HFF-Myc (cell line): ENCODE data around the gene AGAP2.

ENCODE experiments used
- DNase-seq: peaks from one replicate; pipeline ENCODE4 v3.0.0-alpha.2; 2011; ENCODE audit warnings: low read depth; ENCODE audit errors: extremely low read depth
- H3K4me3 ChIP-seq: replicated peaks from 2 replicates; pipeline ENCODE4 v1.5.1; 2011; ENCODE audit warnings: low read depth, mild to moderate bottlenecking, control low read depth, low read length
- CTCF ChIP-seq: IDR thresholded peaks from 2 replicates; pipeline ENCODE4 v1.5.1; 2012; ENCODE audit warnings: mild to moderate bottlenecking, low read depth, low read length, control low read depth; ENCODE audit errors: missing control alignments

The AGAP2 gene

GRCh38 chr12:57720606-57721595 is 17.6 kb downstream of the AGAP2 start:
- TF ChIP-seq CTCF, result no peak
- DNase-seq, result no peak

GRCh38 chr12:57719777-57720605 is 18.6 kb downstream of the AGAP2 start:
- no peak for TF ChIP-seq CTCF
- no peak overlapping the region for H3K4me3 ChIP-seq
- DNase-seq, result no peak

More at GRCh38 chr12:57720606-57721595, 17.6 kb downstream of the AGAP2 start:
- H3K4me3 ChIP-seq, result no peak overlapping the region

- no peak overlapping the region for H3K4me3 ChIP-seq
- no peak for DNase-seq
- TF ChIP-seq CTCF, result no peak
These were observed 19.7 kb downstream of the AGAP2 start for GRCh38 chr12:57718641-57719528.

GRCh38 chr12:57717846-57718640 is 20.5 kb downstream of the AGAP2 start:
- TF ChIP-seq CTCF, result no peak
- DNase-seq, result no peak
- no peak overlapping the region for H3K4me3 ChIP-seq

- no peak for DNase-seq
- H3K4me3 ChIP-seq, result no peak overlapping the region
- no peak for TF ChIP-seq CTCF
These were observed 21.4 kb downstream of the AGAP2 start for GRCh38 chr12:57717131-57717530.
